GM10266 (cell line): ENCODE results near the gene TDRD6.

Source experiments
- DNase-seq: peaks from one replicate; pipeline ENCODE4 v3.0.0; 2012; ENCODE audit errors: extremely low spot score
- TF ChIP-seq, protein P1 (sequence below): IDR thresholded peaks from 2 replicates; pipeline ENCODE4 v1.5.1; 2012; ENCODE audit warnings: mild to moderate bottlenecking, low read depth; ENCODE audit not compliant: control insufficient read depth, insufficient read depth; ENCODE audit errors: missing control alignments

The TDRD6 gene

GRCh38 chr6:46730921-46731461 is 43.3 kb downstream of the TDRD6 start:
- TF ChIP-seq, protein P1, sequence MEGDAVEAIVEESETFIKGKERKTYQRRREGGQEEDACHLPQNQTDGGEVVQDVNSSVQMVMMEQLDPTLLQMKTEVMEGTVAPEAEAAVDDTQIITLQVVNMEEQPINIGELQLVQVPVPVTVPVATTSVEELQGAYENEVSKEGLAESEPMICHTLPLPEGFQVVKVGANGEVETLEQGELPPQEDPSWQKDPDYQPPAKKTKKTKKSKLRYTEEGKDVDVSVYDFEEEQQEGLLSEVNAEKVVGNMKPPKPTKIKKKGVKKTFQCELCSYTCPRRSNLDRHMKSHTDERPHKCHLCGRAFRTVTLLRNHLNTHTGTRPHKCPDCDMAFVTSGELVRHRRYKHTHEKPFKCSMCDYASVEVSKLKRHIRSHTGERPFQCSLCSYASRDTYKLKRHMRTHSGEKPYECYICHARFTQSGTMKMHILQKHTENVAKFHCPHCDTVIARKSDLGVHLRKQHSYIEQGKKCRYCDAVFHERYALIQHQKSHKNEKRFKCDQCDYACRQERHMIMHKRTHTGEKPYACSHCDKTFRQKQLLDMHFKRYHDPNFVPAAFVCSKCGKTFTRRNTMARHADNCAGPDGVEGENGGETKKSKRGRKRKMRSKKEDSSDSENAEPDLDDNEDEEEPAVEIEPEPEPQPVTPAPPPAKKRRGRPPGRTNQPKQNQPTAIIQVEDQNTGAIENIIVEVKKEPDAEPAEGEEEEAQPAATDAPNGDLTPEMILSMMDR: no peak
- no peak for DNase-seq

GRCh38 chr6:46733341-46733801 is 45.7 kb downstream of the TDRD6 start:
- DNase-seq: no peak
- TF ChIP-seq, protein P1: no peak

DNA sequence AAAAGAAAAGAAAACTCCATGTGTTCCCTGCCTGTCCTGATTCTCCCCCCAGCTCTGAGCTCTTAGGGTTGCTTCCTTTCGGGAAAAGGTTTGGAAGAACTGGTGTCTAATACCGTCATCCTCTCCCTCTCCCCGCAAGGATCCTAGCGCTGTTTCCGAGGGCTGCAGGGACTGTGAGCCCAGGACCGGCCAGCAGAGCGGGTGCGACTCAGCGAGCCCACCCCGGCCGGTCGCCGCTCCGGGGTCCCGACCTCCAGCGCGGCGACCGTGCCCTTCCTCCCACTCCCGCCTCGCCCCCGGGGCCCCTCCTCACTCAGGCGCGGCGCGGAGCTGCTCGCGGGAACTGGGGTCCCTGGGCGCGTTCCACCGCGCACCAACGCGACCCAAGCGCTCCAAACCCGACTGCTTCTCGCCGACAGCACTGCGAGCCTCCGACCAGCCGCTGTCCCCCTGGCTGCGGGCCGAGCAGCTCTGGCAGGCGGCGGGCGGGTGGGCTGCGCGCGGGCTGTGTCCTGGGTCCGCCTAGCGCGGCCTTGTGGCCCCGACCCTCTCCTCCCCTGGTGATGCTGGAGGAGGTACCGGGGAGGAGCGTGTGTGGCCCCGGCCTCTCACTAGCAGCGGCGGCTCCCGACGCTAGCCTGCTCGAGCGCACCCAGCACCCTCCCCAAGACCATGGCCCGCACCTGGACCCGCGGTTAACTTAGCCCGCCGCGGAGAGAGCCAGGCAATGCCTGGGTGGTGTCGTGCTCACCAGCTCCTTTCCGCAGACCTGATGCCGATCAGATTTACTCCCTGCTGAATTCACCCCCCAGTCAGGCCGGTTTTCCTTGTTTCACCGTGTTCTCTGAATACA is 47.4 kb downstream of the TDRD6 start, which contains the start of gene PLA2G7:
PLA2G7 (minus strand) TSS at position 509 of the 853 bp plus-strand sequence. CDS start 12,484 bp downstream, outside the sequence.
- TF ChIP-seq, protein P1: no peak
- DNase-seq: no peak

- TF ChIP-seq, protein P1: no peak
- no peak for DNase-seq
These were observed 48.0 kb downstream of the TDRD6 start for GRCh38 chr6:46735720-46736031.

- TF ChIP-seq, protein P1: no peak
- DNase-seq: no peak
These were observed 49.2 kb downstream of the TDRD6 start for GRCh38 chr6:46736906-46737305.

GRCh38 chr6:46741482-46741881 is 53.8 kb downstream of the TDRD6 start:
- TF ChIP-seq, protein P1: no peak

DNA sequence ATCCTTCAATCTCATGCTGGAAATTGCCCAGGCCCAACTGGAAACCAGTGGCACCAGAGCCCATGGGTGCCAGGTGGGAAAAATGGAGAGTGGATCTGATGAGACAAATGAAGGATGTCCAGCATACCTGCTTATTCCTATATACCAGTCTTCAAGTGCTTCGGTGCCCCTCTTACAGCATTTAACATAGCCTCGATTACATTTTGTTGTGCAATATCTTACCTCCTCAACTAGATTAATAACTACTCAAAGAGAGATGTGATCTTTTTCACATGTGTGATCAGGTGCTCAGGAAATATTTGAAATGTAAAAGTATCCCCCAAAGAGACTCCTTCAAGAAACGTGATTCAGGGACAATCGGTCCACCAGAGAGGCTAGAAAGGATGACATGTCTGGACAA is 54.2 kb downstream of the TDRD6 start:
- no peak for DNase-seq
- TF ChIP-seq, protein P1: no peak

More at GRCh38 chr6:46741482-46741881, 53.8 kb downstream of the TDRD6 start:
- DNase-seq: no peak
